Islet of Langerhans (tissue), 1 donor: Measurements from ENCODE around the gene PRIM2.
"Not testable (repeated sequence)": the region's sequence is repeated elsewhere in the genome, so short reads cannot be mapped to it uniquely, and the experiment has no call there.

ENCODE experiments used
- FAIRE-seq: peaks from one replicate; lab custom pipeline; 2011; peaks lifted over from hg19 to GRCh38; lab: Jason Lieb, UNC

The PRIM2 gene

GRCh38 chr6:57368965-57369731 is 51.7 kb downstream of the PRIM2 start:
- not testable (repeated sequence) for FAIRE-seq

- FAIRE-seq: not testable (repeated sequence)
Measured at GRCh38 chr6:57371779-57372178, 54.3 kb downstream of the PRIM2 start.

DNA sequence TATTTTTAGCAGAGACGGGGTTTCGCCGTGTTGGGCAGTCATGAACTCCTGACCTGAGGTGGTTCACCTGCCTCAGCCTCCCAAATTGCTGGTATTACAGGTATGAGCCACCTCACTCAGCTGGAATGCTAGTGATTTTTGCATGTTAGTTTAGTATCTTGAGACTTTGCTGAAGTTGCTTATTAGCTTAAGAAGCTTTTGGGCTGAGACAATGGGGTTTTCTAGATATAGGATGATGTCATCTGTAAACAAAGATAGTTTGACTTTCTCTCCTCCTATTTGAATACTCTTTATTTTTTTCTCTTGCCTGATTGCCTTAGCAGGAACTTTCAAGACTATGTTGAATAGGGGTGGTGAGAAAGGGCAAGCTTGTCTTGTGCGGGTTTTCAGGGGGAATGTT is 57.3 kb downstream of the PRIM2 start:
- FAIRE-seq: not testable (repeated sequence)

DNA sequence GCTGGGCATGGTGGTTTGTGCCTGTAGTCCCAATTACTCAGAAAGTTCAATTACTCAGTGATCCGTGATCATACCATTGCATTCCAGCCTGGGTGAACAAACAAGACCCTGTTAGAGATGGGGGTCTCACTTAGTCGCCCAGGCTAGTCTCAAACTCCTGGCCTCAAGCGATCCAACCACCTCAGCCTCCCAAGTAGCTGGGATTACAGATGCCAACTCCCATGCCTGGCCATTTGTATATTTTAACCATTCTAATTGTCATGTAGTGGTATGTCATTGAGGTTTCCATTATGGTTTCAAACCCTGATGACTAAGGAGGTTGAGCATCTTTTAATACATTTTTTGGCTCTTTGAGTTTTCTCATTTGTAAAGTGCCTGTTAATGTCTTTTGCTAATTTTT is 58.7 kb downstream of the PRIM2 start:
- FAIRE-seq: not testable (repeated sequence)

- FAIRE-seq: not testable (repeated sequence)
Measured at GRCh38 chr6:57389038-57389592, 71.7 kb downstream of the PRIM2 start.

DNA sequence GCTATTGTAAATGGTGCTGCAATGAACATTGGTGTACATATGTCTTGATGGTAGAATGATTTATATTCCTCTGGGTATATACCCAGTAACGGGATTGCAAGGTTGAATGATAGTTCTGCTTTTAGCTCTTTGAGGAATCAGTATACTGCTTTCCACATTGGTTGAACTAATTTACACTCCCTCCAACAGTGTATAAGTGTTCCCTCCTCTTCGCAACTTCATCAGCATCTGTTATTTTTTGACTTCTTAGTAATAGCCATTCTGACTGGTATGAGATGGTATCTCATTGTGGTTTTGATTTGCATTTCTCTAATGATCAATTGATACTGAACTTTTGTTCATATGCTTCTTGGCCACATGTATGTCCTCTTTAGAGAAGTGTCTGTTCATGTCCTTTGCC is 73.4 kb downstream of the PRIM2 start:
- not testable (repeated sequence) for FAIRE-seq

DNA sequence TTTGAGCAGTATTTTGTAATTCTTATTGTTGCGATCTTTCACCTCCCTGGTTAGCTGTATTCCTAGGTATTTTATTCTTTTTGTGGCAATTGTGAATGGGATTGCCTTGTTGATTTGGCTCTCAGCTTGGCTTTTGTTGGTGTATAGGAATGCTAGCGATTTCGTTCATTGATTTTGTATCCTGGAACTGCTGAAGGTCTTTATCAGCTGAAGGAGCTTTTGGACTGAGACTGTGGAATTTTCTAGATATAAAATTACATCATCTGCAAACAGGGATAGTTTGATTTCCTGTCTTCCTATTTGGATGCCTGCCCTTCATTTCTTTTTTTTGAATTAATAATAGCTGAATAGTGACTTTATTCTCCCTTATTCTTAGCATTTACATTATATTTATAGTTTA is 74.6 kb downstream of the PRIM2 start:
- FAIRE-seq: not testable (repeated sequence)

GRCh38 chr6:57419341-57419740 is 101.9 kb downstream of the PRIM2 start:
- FAIRE-seq: not testable (repeated sequence)

GRCh38 chr6:57421503-57421902 is 104.1 kb downstream of the PRIM2 start:
- FAIRE-seq: no peak

GRCh38 chr6:57423468-57423867 is 106.0 kb downstream of the PRIM2 start:
- FAIRE-seq: no peak

- not testable (repeated sequence) for FAIRE-seq
Measured at GRCh38 chr6:57431742-57432141, 114.3 kb downstream of the PRIM2 start.

GRCh38 chr6:57432157-57432556 is 114.7 kb downstream of the PRIM2 start:
- FAIRE-seq: no peak

DNA sequence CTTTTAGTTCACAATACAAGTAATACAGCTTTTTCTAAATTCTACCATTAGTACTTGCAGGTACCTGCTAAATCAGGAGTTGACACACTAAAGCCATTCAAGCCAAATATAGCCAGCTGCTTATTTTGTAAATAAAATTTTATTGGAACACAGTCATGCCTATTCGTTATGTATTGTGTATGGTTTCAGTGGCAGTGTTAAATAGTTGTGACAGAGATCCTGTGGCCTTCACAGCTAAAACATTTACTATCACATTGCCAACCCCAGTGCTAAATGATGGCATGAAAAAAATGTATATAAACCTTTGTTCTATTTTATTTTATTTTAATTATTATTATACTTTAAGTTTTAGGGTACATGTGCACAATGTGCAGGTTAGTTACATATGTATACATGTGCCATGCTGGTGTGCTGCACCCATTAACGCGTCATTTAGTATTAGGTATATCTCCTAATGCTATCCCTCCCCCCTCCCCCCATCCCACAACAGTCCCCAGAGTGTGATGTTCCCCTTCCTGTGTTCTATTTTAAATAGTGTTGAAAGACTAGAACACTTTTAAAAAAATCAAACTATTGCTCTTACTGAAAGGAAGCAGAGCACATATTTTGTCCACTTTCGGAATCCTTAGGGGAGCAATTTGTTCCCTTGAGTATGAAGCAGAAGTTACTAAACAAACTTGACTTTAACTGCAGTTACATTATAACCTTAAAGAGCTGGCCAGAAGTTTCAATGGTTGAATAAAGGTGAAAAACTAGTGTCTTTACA is 115.7 kb downstream of the PRIM2 start:
- no peak for FAIRE-seq

- not testable (repeated sequence) for FAIRE-seq
Measured at GRCh38 chr6:57433790-57434189, 116.4 kb downstream of the PRIM2 start.

DNA sequence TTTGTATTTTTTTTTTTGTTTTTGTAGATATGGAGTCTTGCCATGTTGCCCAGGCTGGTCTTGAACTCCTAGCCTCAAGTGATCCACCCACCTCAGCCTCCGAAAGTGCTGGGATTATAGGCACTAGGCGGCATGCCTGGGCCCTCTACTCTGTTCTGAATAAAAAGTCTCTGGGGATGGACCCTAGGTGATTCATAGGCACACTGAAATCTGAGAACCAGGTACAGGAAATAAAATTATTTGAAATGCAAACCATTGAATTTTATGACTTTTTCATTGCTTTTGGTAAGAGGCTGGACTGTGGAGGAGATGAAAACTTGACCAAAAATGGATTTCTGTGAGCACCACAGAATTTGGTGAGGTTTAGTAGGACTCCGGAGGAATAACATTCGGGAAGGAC is 117.5 kb downstream of the PRIM2 start:
- FAIRE-seq: no peak

DNA sequence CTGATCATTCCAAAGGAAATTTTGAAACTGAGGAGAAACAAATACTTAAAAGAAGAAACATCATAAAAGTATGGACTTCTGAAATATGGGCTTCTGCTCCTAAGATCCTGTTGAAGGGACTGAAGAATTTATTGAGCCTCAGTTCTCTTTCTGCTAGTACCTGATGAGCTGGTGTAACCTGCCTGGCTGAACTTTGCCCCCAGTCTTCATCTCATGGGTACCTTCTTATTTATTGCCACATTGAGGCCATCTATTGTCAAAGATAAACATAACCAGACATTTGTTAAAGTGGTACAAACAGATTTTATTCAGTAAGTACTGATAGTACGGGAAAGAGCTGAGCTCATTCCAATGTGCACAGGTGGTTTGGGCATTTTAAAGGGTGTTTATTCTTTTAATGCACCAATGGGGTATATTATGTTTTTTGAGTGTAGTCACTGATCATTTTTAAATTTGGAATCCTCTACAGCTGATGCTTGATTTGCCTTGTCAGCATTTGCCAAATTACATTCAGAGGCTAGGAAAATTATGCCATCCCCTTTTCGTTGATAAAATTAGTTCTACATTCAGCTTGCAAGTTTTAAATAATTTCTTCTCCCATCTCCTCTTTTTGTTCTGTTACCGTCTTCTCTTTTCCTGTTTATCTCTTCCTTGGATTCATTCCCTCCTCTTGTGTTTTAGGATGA is 118.2 kb downstream of the PRIM2 start:
- no peak for FAIRE-seq

DNA sequence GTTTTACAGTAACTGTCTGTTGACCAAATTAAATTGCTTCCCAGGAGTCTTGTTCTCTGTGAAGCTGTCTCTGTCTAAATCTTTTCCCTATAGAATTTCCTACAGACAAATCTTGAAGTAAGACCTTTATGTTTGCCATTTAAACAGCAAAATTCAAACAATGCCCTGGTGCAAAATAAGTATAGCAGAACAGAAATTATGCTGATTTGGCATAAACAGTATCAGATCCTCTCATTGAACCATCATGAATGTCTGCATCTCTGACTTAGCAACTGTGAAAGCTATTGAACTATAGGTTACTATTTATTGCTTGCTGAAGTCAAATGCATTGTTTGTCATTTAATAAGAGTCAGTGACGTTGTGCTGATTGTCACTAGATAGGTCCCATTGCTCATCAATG is 123.3 kb downstream of the PRIM2 start:
- not testable (repeated sequence) for FAIRE-seq

GRCh38 chr6:57442133-57442532 is 124.7 kb downstream of the PRIM2 start:
- FAIRE-seq: not testable (repeated sequence)

GRCh38 chr6:57443181-57443580 is 125.8 kb downstream of the PRIM2 start:
- not testable (repeated sequence) for FAIRE-seq

DNA sequence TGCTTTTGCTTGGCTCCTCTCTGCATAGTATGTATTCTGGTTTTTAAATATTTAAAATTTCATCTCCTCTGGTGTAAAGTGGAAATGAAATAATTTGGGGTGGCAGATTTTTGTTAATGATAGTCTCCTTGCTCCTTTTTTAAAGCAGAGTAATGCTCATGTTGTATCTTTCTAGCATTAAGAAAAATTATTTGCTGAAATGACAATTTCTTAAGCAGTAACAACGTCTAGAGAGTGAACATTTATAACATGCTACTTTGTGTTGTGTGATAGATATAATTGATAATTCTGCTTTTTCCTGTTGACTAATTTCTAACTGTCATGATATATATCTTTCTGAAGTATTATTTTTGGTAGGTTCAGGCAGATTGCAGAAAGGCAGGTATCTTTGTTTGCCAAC is 127.4 kb downstream of the PRIM2 start:
- not testable (repeated sequence) for FAIRE-seq

DNA sequence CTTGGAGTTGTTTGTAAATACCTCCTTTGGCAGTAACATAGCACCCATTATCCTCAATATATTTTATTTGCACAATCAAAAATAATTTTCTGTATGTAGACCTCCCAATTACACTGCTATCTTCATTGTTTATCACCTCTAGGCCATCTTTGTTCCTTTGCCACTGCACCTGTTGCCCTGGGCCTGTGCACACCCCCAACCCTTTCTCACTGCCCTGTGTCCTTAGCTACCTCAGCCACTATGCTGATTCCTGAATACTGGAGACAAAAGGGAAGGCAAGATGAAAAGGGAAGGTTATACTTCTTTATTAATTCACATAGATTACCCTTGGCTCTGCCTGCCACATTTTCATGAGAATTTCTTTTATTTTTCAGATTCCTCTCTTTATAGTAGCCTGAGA is 127.9 kb downstream of the PRIM2 start:
- not testable (repeated sequence) for FAIRE-seq

- FAIRE-seq: not testable (repeated sequence)
Measured at GRCh38 chr6:57445790-57446468, 128.5 kb downstream of the PRIM2 start.
